Right kidney (tissue), 1 donor: ENCODE data around the gene CCDC88C.

Experiments
- DNase-seq: peaks from one replicate; pipeline ENCODE4 v3.0.0-alpha.2; 2016

CCDC88C gene

GRCh38 chr14:91307652-91308051 lies 110.0 kb downstream of the CCDC88C start:
- DNase-seq, result no peak

GRCh38 chr14:91307046-91307445 lies 110.6 kb downstream of the CCDC88C start:
- DNase-seq, result no peak

GRCh38 chr14:91306547-91306946 lies 111.1 kb downstream of the CCDC88C start:
- no peak for DNase-seq

- DNase-seq, result no peak
These were observed 111.8 kb downstream of the CCDC88C start for GRCh38 chr14:91305650-91306431.

- DNase-seq, result no peak
These were observed 113.7 kb downstream of the CCDC88C start for GRCh38 chr14:91303924-91304229.

- no peak for DNase-seq
These were observed 114.3 kb downstream of the CCDC88C start for GRCh38 chr14:91303091-91303923.

- DNase-seq, result no peak
These were observed 115.2 kb downstream of the CCDC88C start for GRCh38 chr14:91302391-91302790.

- DNase-seq, result no peak
These were observed 116.7 kb downstream of the CCDC88C start for GRCh38 chr14:91300957-91301356.

- DNase-seq, result no peak
These were observed 117.2 kb downstream of the CCDC88C start for GRCh38 chr14:91300283-91300895.

GRCh38 chr14:91299121-91300115 lies 118.2 kb downstream of the CCDC88C start:
- DNase-seq, result no peak

GRCh38 chr14:91298576-91298975 lies 119.0 kb downstream of the CCDC88C start:
- no peak for DNase-seq

GRCh38 chr14:91297081-91297711 lies 120.4 kb downstream of the CCDC88C start:
- DNase-seq, result no peak

- DNase-seq, result no peak
These were observed 121.5 kb downstream of the CCDC88C start for GRCh38 chr14:91295851-91296796.

- no peak for DNase-seq
These were observed 122.3 kb downstream of the CCDC88C start for GRCh38 chr14:91295276-91295845.

GRCh38 chr14:91294153-91294552 lies 123.5 kb downstream of the CCDC88C start:
- no peak for DNase-seq

- no peak for DNase-seq
These were observed 124.3 kb downstream of the CCDC88C start for GRCh38 chr14:91293281-91293680.

GRCh38 chr14:91292491-91292890 lies 125.1 kb downstream of the CCDC88C start:
- DNase-seq, result no peak

- DNase-seq, result no peak
These were observed 125.7 kb downstream of the CCDC88C start for GRCh38 chr14:91291786-91292405.

GRCh38 chr14:91290986-91291385 lies 126.6 kb downstream of the CCDC88C start:
- no peak for DNase-seq

GRCh38 chr14:91289464-91289863 lies 128.2 kb downstream of the CCDC88C start:
- DNase-seq, result no peak
